Endothelial cell of umbilical vein (primary cell): Measurements from ENCODE around the gene NXPE3. TPM values are rescaled to one million over a fixed set of nuclear protein-coding genes. Genes with fewer than 3 reads are reported as not detected.

Experiments used
- BruUV-seq: library from RNA; stranded (reverse); fragments of 400-500 nt; replicated peaks from 2 replicates; lab custom pipeline; 2021; lab: Mats Ljungman, UMichigan
- CTCF ChIA-PET: fragments of 300-600, 350-600 bp; sonication (Branson Sonifier 250); formaldehyde crosslinking; loops from one replicate; lab custom pipeline; 2021; ENCODE audit warnings: antibody characterized with exemption, inconsistent platforms; lab: Charles Lee
- POLR2A ChIA-PET: fragments of 300-600, 350-600 bp; sonication (Branson Sonifier 250); formaldehyde crosslinking; loops from one replicate; lab custom pipeline; 2021; ENCODE audit warnings: antibody characterized with exemption, inconsistent platforms; lab: Charles Lee
- DNase-seq: peaks from one replicate; pipeline ENCODE4 v3.0.0-alpha.2; 2011; ENCODE audit warnings: low read depth, low spot score
- FAIRE-seq: peaks from 2 replicates; lab custom pipeline; 2011; peaks lifted over from hg19 to GRCh38; lab: Jason Lieb, UNC
- H2AFZ ChIP-seq: 2 replicates; pipeline ENCODE4 v1.6.0; 2012; ENCODE audit warnings: low read depth, low read length, control low read depth, inconsistent platforms
- H3K27ac ChIP-seq: 2 replicates; pipeline ENCODE4 v1.5.1; 2011; ENCODE audit warnings: low read depth, mild to moderate bottlenecking, control low read depth, low read length, moderate library complexity; ENCODE audit not compliant: insufficient read depth
- H3K27me3 ChIP-seq, 2 experiments: 2 replicates each; pipeline versions ENCODE4 v1.6.0 to v1.6.1; 2011; ENCODE audit warnings: low read length in 2 of 2, mixed read lengths in 1 of 2; ENCODE audit not compliant: control insufficient read depth in 2 of 2, insufficient read depth in 2 of 2
- H3K36me3 ChIP-seq, 2 experiments: 2 replicates in 1 of 2; 3 replicates in 1 of 2; pipeline ENCODE4 v1.5.1; 2011; ENCODE audit warnings: low read length in 2 of 2, mild to moderate bottlenecking in 1 of 2, moderate library complexity in 1 of 2; ENCODE audit not compliant: control insufficient read depth in 2 of 2, insufficient read depth in 2 of 2; ENCODE audit errors: extremely low read depth in 1 of 2
- H3K4me1 ChIP-seq: 3 replicates; pipeline ENCODE4 v1.5.1; 2011; ENCODE audit warnings: mild to moderate bottlenecking, low read length; ENCODE audit not compliant: control insufficient read depth, insufficient read depth; ENCODE audit errors: extremely low read depth
- H3K4me2 ChIP-seq: 2 replicates; pipeline ENCODE4 v1.6.1; 2011; ENCODE audit warnings: low read length, control low read depth, mixed read lengths; ENCODE audit not compliant: insufficient read depth
- H3K4me3 ChIP-seq, 3 experiments: fragments of 200-600 bp in 1 of 3; sonication (generic), shearing (Covaris generic) in 1 of 3; replicated peaks in 1 of 3; 2 replicates each; pipeline ENCODE4 v1.5.1; 2011 to 2016; ENCODE audit warnings: control low read depth in 3 of 3, low read length in 3 of 3, mild to moderate bottlenecking in 2 of 3, inconsistent platforms in 1 of 3, low read depth in 1 of 3, moderate library complexity in 1 of 3; ENCODE audit not compliant: insufficient read depth in 1 of 3
- H3K79me2 ChIP-seq: 2 replicates; pipeline ENCODE4 v1.6.0; 2012; ENCODE audit warnings: low read length, inconsistent platforms; ENCODE audit not compliant: control insufficient read depth, insufficient read depth
- H3K9ac ChIP-seq: replicated peaks from 2 replicates; pipeline ENCODE3; 2011; ENCODE audit warnings: low read length, control low read depth; ENCODE audit not compliant: insufficient read depth; ENCODE audit errors: extremely low read depth
- H3K9me1 ChIP-seq: replicated peaks from 3 replicates; pipeline ENCODE4 v1.6.0; 2011; ENCODE audit warnings: mild to moderate bottlenecking, low read length; ENCODE audit not compliant: control insufficient read depth, insufficient read depth; ENCODE audit errors: extremely low read depth
- H3K9me3 ChIP-seq: replicated peaks from 2 replicates; pipeline ENCODE4 v1.5.1; 2012; ENCODE audit warnings: low read length, inconsistent platforms; ENCODE audit not compliant: control insufficient read depth, insufficient read depth
- H4K20me1 ChIP-seq: replicated peaks from 2 replicates; pipeline ENCODE3; 2011; ENCODE audit warnings: mild to moderate bottlenecking, low read length; ENCODE audit not compliant: control insufficient read depth, insufficient read depth; ENCODE audit errors: extremely low read depth
- CTCF ChIP-seq, 2 donors: IDR thresholded peaks; 1 replicate in 1 of 2; 2 replicates in 1 of 2; pipeline ENCODE4 v1.5.1; 2011; ENCODE audit warnings: low read length in 2 of 2, mild to moderate bottlenecking in 2 of 2, moderate library complexity in 2 of 2, control low read depth in 1 of 2, inconsistent platforms in 1 of 2, low read depth in 1 of 2; ENCODE audit not compliant: insufficient read depth in 1 of 2; ENCODE audit errors: extremely low read depth in 1 of 2
- EZH2 ChIP-seq: IDR thresholded peaks from 2 replicates; pipeline ENCODE4 v1.6.1; 2012; ENCODE audit warnings: borderline replicate concordance, low read depth, mild to moderate bottlenecking, moderate library complexity, low read length, inconsistent platforms; ENCODE audit not compliant: severe bottlenecking
- FOS ChIP-seq: IDR thresholded peaks from 2 replicates; pipeline ENCODE4 v1.6.1; 2011; ENCODE audit warnings: mild to moderate bottlenecking, low read length, moderate library complexity, borderline replicate concordance; ENCODE audit not compliant: insufficient read depth
- GATA2 ChIP-seq: IDR thresholded peaks from 2 replicates; pipeline ENCODE4 v1.7.0; 2011; ENCODE audit warnings: low read depth, mild to moderate bottlenecking, moderate library complexity, mixed read lengths, low read length; ENCODE audit not compliant: insufficient read length, insufficient read depth
- JUN ChIP-seq: IDR thresholded peaks from 2 replicates; pipeline ENCODE4 v1.6.1; 2011; ENCODE audit warnings: borderline replicate concordance, low read depth; ENCODE audit not compliant: insufficient read length, insufficient read depth
- MAX ChIP-seq: IDR thresholded peaks from 2 replicates; pipeline ENCODE4 v1.6.1; 2011; ENCODE audit not compliant: insufficient read depth, insufficient read length
- MYC ChIP-seq: IDR thresholded peaks from one replicate; pipeline ENCODE4 v1.6.1; 2011; ENCODE audit warnings: mild to moderate bottlenecking, low read depth, low read length
- POLR2A ChIP-seq: IDR thresholded peaks from 2 replicates; pipeline ENCODE4 v1.6.1; 2012; ENCODE audit warnings: low read depth, mild to moderate bottlenecking, control low read depth, low read length
- POLR2AphosphoS5 ChIP-seq: IDR thresholded peaks from 2 replicates; pipeline ENCODE4 v1.6.1; 2012; ENCODE audit warnings: low read depth, mild to moderate bottlenecking, control low read depth, low read length, moderate library complexity; ENCODE audit not compliant: insufficient read depth
- dilution Hi-C: fragments of 300-500 bp; cut with MboI; formaldehyde crosslinking; loops from one replicate; pipeline ENCODE4 v1.15.0; 2019; ENCODE audit warnings: low sequenced_read_pairs; ENCODE audit not compliant: extremely low pct_ligation_motif_present
- intact Hi-C: fragments of 100-400 bp; cut with micrococcal nuclease; formaldehyde crosslinking; loops from one replicate; pipeline ENCODE4 v1.10.0; 2022
- polyA plus RNA-seq, 4 experiments: library from polyadenylated mRNA; depleted of rRNA in 3 of 4; stranded (reverse) in 3 of 4; unstranded in 1 of 4; fragments of >200 nt; gene quantifications; 2 replicates each; pipeline versions ENCODE4 v1.2.1 to v1.2.3, GENCODE V29; 2011 to 2012; ENCODE audit warnings: missing spikeins in 1 of 4
- total RNA-seq: library from RNA; stranded (reverse); gene quantifications from 2 replicates; pipeline ENCODE4 v1.2.3, GENCODE V29; 2021

NXPE3 gene
- total and polyA plus RNA-seq, 2 donors (not counting 3 experiments of a cell fraction or from before 2014, with no cell fraction given), result 13.7 to 20.3 TPM

- H3K79me2 ChIP-seq, result peaks cover 58% of the 10 kb centered on the region
- peak overlapping the region; percentile 88 to 99 (median 90) for H3K4me3 ChIP-seq
- H3K9ac ChIP-seq, result peak overlapping the region; percentile 99
- H4K20me1 ChIP-seq, result no peaks in the 10 kb centered on the region
- TF ChIP-seq CTCF (IDR thresholded peaks at IDR 0.05; ENCODE audit: extremely low read depth in 1 of 2, insufficient read depth in 1 of 2, low read depth in 1 of 2, low read length in 2 of 2) (no peak), JUN (no peak), FOS (no peak), POLR2AphosphoS5 (no peak), EZH2 (no peak), GATA2 (no peak), MAX (no peak), POLR2A (no peak), MYC (no peak)
- ChIA-PET CTCF (interaction anchor here (0.7 to 1.8 kb wide), 8 partner anchors 25 to 685 kb away, joined by 3 to 22 read pairs (median 4); no protein-coding TSS in a partner anchor), POLR2A (interaction anchor here (0.6 to 2.0 kb wide), 7 partner anchors 13 to 373 kb away, joined by 3 to 7 read pairs (median 3); partner anchors contain the start of gene CEP97)
- H3K27me3 ChIP-seq, result no peaks in the 10 kb centered on the region
- H3K4me1 ChIP-seq, result peaks cover 17% of the 10 kb centered on the region
- FAIRE-seq, result no peak
- dilution Hi-C loops (loop anchor here (25.0 kb wide), 1 partner anchor 310 kb away; no protein-coding TSS in a partner anchor), intact Hi-C loops (loop anchor here (1.0 to 5.0 kb wide), 5 partner anchors 39 to 373 kb away; no protein-coding TSS in a partner anchor)
- H3K9me3 ChIP-seq, result no peaks in the 10 kb centered on the region
- no peak overlapping the region for H2AFZ ChIP-seq
- peak overlapping the region; percentile 88 for H3K27ac ChIP-seq
- H3K36me3 ChIP-seq, result peaks cover 27 to 35% of the 10 kb centered on the region in 2 experiments
- H3K4me2 ChIP-seq, result peak overlapping the region; percentile 96
- no TSS peak for BruUV-seq
- H3K9me1 ChIP-seq, result no peaks in the 10 kb centered on the region
- DNase-seq, result no peak
Measured at GRCh38 chr3:101851850-101852714, 73.1 kb downstream of the NXPE3 start.
